GM12891 (cell line): ENCODE data around the gene MAP7D1.

Source experiments
- POLR2A ChIP-seq: IDR thresholded peaks from 2 replicates; pipeline ENCODE4 v1.6.1; 2011; ENCODE audit warnings: low read depth, low read length, control low read depth
- POLR2AphosphoS5 ChIP-seq: IDR thresholded peaks from 2 replicates; pipeline ENCODE4 v1.6.1; 2011; ENCODE audit warnings: low read depth, low read length, control low read depth
- POU2F2 ChIP-seq: IDR thresholded peaks from 2 replicates; pipeline ENCODE4 v1.6.1; 2011; ENCODE audit warnings: low read depth, mild to moderate bottlenecking, control low read depth, low read length, moderate library complexity
- SPI1 ChIP-seq: IDR thresholded peaks from 2 replicates; pipeline ENCODE4 v1.6.1; 2011; ENCODE audit warnings: low read depth, low read length, control low read depth
- TAF1 ChIP-seq: IDR thresholded peaks from 2 replicates; pipeline ENCODE4 v1.6.1; 2011; ENCODE audit warnings: low read depth, low read length, control low read depth

GRCh38 chr1:36154765-36155407 lies 1.1 kb upstream of the MAP7D1 start:
- no peak for TF ChIP-seq TAF1
- TF ChIP-seq POLR2A, result no peak
- no peak for TF ChIP-seq POLR2AphosphoS5
- no peak for TF ChIP-seq POU2F2
- TF ChIP-seq SPI1, result no peak
